LoVo (cell line): ENCODE results near the gene MYCBPAP.

Source experiments
- DNase-seq: peaks from one replicate; pipeline ENCODE4 v3.0.0-alpha.2; 2016; ENCODE audit warnings: low spot score

MYCBPAP gene

DNA sequence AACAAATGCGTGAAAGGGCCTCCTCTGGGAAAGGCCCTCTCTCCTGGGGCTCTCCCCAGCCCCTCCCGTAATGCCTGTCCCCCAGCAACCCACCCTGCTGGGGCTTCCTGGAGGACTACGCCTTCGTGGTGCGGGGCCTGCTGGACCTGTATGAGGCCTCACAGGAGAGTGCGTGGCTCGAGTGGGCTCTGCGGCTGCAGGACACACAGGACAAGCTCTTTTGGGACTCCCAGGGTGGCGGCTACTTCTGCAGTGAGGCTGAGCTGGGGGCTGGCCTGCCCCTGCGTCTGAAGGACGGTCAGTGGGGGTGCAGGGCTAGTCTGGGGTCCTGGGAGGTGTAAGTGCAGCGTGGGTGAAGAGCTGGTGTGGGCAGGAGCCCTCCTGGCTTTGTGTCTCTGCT is 43.6 kb downstream of the MYCBPAP start:
- no peak for DNase-seq

DNA sequence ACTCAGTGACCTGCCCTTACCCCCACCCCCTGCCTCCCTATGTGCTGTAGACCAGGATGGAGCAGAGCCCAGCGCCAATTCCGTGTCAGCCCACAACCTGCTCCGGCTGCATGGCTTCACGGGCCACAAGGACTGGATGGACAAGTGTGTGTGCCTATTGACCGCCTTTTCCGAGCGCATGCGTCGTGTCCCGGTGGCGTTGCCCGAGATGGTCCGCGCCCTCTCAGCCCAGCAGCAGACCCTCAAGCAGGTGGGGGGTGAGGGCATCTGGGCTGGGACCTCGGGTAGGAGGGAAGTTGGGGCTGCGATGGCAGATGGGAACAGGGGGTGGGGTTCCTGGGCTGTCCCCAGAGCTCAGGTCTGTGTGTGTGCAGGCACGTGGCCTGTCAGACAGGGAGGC is 46.0 kb downstream of the MYCBPAP start:
- DNase-seq: no peak

DNA sequence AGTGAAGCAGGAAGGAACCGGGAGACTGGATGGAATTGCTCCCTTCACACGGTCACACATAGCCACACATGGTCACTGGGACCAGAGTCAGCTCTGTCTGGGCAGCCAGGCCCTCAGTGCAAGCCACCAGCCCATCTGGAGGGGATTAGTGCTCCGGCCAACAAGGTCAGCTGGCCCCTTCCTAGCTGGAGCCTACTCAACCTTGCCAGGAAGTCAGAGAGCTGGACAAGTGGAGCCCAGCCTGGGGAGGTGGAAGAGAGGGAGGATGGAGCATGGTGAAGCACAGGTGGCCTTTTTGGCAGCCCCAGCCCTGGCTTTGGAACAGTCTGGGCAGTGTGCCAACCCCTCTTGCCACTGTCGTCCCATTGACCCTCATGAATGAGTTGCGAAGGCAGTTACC is 48.6 kb downstream of the MYCBPAP start:
- DNase-seq: no peak

DNA sequence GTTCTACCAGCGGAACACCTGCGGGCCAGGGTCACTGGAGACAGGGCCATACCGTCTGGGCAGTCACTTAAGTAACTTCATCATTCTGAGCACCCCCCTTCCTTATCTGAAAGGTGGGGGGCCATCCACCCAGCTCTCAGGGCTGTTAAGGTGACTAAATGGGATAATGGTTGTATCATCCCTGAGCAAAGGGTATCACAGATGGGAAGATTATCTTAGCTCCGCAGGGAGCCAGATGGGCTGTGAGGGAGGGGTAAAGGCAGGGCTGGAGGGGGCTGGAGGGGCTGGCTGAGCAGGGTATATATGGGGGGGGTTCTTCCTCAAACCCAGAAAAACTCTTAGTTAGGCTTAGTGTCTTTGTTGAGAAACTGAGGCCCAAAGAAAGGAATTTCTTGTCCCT is 49.4 kb downstream of the MYCBPAP start:
- DNase-seq: no peak

DNA sequence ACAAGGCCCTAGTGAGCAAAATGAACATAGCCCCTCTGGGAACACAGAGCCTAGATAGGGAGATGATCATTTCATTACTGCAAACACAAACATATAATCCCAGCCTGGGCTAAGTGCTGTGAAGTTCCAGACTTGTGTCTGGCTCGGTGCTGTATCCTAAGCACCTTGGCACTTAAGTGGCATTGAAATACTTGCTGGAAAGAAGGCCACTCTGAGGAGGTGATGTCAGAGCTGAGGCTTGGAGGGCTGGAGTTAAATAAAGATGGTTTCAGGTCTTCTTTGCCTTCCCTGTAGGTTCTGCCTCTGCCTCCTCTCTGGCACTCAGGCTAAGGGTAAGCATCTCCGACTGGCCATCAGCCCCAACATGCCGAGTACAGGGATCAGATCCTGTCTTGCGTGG is 49.9 kb downstream of the MYCBPAP start:
- DNase-seq: no peak

DNA sequence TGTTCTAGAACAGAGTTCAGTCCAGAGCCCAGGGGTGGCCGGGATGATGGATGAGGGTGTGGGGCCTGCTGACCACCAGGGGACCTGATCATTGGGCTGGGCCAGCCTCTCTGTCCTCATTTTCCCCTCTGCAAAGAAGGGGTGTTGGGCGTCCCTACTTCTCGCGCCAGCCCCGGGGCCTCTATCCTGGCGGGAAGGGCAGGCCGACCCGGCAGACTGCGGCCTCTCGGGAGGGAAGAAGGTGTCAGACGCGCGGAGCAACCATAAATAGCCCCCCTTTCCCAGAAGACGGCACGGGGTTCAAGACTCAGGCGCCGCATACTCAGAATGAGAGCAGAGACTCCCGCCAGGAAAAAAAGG is 50.3 kb downstream of the MYCBPAP start:
- no peak for DNase-seq

DNA sequence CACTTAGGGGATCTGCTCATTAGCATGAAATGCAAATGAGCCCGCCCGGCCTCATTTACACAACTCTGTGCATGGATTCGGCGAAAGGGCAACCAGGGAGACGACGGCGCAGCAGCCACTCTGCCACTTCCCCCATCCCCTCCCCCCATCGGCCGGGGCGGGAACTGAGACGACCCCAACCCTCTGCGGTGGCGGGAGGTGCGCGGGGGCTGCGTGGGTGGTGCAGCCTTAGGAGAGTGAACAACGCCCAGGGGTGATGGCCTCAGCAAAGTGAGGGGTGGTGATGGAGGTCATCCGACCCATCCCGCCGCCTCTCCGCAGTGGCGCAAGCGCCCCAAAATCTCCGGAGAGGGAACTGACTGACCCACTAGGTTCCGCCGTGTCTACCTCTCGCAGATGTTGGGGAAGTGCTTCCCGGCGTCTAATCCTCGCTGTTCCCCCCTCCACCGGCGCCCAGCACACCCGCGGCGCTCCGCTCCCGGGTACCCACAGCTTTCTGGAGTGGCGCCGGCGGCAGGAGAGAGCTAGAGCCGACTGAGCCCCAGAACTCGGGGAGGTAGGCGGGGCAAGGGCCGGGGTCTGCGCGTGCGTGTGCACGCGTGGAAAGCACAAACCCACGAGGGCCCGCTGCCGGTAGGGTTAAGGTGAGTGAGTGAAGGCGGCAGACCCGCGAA is 50.8 kb downstream of the MYCBPAP start:
- no peak for DNase-seq

DNA sequence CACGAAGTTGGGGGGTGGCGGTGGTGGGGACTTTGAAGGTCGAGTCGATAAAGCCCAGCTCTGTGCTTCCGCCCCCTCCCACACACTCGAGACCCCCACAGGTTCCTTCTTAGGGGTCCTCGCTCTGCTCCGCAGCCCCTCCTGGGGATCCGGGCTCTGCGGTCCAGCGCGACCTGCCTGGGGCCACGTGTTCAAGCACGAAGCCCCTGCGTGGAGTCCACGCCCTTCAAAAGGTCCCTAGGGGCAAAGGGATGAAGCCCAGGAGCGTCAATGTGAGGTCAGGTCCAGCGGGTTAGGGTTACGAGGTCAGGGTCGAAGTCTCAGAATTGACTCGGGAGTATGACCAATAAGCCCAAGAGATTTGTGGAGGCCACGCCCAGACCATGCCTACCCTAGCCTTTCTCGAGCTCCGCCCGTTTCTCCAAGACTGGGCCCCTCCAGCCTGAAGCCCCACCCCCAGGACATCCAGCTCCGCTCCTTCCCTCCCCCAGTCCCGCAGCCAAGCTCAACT is 51.5 kb downstream of the MYCBPAP start:
- DNase-seq: peak; percentile 41

DNA sequence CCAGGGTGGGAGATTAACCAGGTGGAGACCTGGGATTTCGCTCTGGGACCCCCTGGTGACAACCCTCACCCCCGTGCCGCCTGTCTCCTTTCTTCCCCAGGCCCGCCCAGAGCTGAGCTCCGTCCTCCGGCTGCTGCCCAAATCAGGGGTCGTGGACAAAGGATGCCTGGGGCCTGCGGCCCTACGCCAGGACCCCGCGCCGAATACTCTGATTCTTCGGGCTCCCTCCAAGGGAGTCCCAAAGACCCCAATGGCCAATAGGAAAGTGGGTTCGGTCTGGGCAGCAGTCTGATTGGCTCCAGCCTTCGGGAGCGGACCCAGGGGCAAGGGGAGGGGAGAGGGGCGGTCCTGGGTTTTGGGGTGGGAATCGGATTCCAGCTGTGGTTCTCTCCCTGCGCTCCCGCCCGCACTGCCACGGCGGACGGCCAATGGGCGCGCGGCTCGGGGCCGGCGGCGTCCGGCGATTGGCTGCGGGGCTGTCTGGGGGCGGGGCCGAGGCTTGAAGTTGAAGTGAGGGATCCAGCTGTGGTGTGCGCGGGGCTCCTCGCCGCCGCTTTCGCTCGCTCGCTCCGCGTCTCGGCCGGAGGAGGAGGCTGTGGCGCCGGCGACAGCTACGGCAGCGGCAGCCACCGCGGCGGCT is 52.1 kb downstream of the MYCBPAP start, which contains the start of gene CACNA1G:
Gene CACNA1G (plus strand): TSS at position 531 of the 640 bp plus-strand sequence. CDS start 745 bp downstream, outside the sequence.
- peak; percentile 83 for DNase-seq

DNA sequence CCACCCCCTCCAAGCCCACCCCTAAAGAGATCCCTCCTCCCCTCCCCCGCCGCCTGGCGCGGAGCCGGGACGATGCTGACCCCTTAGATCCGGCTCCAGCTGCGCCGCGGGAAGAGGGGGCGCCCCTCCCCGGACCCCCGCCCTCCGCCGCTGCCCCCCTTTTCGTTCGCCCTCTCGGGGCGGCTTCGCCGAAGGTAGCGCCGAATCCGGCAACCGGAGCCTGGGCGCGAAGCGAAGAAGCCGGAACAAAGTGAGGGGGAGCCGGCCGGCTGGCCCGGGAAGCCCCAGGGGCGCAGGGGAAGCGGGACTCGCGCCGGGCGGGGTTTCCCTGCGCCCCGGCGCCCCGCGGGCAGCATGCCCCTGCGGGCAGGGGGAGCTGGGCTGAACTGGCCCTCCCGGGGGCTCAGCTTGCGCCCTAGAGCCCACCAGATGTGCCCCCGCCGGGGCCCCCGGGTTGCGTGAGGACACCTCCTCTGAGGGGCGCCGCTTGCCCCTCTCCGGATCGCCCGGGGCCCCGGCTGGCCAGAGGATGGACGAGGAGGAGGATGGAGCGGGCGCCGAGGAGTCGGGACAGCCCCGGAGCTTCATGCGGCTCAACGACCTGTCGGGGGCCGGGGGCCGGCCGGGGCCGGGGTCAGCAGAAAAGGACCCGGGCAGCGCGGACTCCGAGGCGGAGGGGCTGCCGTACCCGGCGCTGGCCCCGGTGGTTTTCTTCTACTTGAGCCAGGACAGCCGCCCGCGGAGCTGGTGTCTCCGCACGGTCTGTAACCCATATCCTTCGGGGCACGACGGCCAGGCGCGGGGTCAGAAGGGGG is 52.9 kb downstream of the MYCBPAP start:
- DNase-seq: no peak

DNA sequence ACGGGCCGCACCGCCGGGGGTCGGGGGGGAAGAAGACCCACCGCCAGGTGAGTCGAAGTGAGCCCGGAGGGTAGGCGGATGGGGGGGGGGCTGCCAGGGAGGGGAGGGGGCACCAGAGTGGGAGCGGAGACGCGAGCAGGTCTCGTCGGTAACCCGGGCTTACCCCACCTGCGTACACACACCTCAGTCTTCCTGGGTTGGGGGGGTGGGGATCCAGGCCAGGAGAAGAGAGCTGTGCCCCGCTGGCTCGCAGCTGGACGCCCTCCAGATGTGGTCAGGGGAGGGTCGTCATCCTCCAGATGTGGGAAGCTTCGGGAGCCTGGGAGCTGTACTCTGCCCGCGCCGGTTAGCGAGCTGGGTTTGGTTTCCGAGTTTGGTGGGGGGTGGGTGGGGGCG is 53.5 kb downstream of the MYCBPAP start:
- DNase-seq: no peak

DNA sequence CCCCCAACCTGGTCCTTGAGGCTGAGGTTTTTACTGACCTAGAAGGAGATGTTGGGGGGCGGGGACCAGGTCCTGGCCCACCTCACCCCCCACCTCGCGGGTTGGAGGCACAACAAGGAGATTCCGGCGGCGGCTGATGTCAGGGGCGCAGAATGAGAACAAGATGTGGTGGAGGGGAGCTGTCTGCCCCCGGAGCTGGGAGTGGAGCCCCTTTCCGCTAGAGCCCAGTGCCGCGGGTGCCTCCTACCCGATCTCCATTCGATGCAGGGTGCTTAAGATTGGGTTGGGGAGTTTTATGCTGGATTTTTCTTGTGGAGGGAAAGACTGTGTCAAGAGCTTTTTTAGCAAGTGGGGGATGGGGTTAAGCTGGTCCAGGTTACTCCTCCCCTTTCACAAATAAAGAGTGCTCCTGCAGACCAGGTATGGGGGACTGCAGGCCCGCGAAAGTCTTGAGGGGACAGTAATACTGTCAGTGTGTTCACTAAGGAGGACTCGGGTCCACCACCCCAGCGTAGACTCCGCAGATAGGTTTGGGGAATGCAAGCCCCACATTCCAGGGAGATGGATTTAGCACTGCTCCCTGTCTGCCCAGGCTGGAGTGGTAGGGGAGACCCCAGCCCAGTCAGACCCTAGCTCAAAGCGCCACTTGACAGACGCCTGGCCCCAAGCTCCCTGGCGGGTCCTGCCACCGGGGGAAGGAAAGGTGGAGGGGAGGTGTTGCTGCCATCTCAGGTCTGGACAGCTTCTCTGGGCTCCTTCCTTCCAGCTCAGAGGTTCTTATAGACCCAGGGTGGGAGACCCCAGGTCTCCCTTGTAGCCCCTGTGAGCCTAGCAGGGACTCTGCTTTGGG is 54.2 kb downstream of the MYCBPAP start:
- no peak for DNase-seq

DNA sequence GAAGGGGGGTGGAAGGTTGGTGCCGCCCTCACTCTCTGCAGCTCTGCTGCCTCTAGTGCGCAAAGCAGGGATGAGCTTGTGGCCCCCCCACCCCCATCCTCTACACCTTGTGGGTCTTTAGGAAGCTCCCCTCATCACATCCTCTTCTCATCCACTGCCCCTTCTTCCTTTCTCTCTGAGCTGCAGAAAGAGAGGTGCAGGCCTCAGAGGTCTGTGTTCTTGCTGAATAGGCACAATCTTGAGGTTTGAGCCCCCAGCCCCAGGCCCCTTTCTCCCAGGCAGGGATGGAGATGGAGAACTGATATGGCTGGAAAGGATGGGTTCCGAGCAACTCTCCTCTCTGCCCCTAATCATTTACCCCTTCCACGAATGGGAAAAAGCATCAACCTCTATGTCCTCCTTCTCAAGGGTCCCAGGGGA is 54.9 kb downstream of the MYCBPAP start:
- no peak for DNase-seq

DNA sequence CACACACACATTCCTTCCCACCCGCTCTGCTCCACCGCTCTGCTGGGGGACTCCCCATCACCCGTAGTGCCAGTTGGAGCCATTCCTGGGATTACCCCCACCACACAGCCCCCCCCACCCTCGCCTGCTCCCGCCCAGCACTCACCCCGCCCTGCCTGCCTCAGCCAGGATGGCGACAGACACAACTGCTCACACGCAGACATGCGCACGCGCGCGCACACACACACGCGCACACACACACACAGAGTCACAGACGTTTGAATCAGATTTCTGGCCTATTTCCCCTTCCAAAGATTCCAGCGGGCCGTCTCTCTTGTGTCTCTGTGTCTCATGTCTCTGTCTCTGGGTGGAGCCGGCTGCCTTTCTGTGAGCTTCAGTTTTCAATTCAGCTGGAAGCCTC is 56.7 kb downstream of the MYCBPAP start:
- no peak for DNase-seq

DNA sequence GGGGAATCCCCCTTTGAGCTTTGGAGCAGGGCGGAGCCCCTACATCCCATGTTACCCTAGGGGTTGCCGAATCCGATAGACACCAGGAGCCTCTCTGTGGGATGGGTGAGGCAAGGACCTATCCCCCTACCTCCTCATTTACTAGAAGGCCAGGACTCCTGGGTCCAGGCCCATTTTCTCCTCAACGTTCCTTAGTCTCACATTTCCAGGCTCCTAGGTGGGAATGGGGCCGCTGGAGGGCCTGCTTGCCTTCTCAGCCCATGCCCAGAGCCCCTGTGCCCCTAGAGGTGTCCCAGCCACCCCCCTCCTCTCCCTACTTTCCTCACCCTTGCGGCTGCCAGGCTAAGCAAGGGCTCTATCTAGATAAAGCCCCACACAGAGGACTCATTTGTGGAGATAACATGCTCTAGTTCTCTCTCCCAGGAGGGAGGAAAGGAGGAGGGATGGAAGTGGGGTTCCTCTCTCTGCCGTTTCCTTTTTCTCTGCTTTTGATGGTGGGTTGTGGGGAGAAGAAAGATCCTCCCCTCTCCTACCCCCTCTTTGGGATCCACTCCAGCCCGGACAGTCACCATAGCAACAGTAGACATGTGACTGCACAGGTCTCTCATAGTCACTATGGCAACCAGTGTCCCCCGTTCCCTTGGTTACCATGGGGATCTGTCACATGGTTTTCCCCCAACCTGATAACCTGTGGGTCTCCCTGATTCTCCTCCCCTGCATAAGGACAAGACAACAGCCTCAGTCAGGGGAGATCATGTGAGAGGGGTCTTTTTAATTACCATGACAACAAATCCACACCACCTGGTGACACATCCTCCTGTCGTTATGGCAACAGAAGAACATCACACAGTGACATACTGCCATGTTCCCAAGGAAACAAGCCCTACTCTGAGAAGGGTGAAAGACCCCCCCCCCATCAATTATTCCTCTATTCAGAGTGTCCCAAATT is 57.4 kb downstream of the MYCBPAP start:
- DNase-seq: no peak

DNA sequence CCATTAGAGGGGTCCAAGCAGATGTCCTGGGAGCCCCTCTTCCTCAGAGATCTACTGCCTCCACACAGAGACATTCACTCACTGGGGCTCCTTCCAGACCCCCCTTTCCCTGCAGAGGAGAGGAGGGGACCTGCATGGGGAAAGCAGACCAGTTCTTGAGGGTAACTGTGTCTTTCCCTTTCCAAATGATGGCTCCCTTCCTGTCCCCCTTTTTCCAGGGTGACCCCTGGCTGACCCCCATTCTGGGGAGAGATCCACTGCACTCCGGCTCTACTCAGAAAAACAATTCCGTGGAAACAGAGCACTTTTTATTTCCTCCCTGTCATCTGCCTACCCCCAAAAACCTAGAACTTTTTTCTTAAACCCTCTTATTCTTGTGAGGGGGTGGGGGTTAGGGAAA is 58.6 kb downstream of the MYCBPAP start:
- DNase-seq: no peak

DNA sequence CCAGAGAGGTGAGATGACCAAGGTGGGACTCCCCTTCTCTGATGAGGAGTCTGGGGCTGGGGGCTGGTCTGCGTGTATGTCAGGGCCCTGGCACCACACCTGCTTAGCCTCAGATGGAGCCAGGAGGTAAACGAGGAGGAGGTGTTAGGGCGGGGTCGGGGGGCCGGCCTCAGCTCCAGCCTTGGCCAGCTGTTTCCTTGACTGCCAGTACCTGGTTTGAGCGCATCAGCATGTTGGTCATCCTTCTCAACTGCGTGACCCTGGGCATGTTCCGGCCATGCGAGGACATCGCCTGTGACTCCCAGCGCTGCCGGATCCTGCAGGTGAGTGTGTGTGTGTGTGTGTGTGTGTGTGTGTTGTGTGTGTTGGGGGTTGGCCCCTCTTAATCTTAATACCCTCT is 60.4 kb downstream of the MYCBPAP start:
- DNase-seq: no peak

DNA sequence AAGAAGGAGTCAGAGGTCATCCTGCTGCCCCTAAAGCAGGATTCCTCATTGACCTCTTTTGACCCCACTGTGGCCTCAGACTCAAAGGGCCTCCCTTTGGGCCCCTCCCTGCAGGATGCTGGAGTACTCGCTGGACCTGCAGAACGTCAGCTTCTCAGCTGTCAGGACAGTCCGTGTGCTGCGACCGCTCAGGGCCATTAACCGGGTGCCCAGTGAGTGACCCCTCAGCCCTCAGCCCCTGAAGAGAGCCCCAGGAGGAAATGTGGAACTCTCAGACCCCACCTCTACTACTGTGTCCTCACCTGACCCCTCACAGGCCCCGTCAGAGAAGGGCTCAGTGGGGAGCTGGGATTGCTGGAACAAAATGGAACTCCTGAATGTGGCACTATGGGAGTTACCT is 61.4 kb downstream of the MYCBPAP start:
- no peak for DNase-seq

DNA sequence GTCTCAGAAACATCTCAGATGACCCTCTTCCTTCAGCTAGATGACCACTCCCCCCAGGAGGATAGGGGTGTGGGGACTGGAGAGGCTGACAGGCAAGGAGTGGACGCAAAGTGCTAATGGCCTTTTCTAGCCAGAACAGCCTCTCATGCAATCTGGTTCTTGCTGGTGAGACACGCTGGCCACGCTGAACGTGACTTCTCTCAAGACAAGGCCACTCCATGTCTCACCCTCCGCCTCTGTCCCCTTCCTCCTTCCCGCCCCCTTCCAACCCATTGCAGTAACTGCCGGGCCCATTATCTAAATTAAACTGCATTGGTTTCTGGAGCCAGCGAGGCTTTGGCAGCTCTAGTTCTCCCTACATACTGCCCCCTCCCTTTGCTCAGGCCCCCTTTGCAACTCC is 61.8 kb downstream of the MYCBPAP start:
- no peak for DNase-seq

DNA sequence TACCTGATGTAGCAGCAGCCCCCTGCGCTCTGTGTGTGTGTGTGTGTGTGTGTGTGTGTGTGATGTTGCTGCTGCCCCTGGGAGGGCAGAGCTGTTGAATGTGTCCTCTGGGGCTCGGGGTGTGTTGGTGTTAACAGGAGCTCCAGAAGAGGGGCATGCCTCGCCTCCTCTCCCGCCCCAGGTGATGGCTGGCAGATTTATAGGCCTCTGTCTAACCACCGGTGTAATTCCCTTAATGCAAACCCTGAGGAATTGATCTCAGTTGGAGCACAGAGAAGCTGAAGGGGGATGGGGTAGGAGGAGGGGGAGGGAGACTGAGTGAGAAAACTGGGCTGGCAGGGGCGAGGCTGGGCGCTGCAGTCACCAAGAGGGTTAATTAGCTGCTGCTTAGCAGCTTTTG is 62.3 kb downstream of the MYCBPAP start:
- no peak for DNase-seq

DNA sequence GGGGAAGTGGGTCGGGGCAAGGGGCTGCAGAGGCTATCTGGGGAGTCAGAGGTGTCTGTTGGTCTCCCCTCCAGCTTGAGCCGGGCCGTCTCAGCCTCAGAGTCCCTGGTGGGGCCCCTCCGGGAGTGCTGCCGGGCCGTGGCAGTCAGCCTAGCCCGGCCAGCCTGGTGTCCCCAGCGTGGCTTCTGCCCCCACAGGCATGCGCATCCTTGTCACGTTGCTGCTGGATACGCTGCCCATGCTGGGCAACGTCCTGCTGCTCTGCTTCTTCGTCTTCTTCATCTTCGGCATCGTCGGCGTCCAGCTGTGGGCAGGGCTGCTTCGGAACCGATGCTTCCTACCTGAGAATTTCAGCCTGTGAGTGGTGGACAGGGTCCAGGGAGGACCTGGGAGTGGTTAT is 63.4 kb downstream of the MYCBPAP start:
- no peak for DNase-seq
